Neutrophil (primary cell): ENCODE data around the gene DNAH1.

ENCODE experiments used
- H3K27ac ChIP-seq: fragments of 200-600 bp; sonication (generic); 2 replicates; pipeline ENCODE4 v1.5.1; 2016; ENCODE audit warnings: mild to moderate bottlenecking, moderate library complexity
- H3K27me3 ChIP-seq: fragments of 200-600 bp; sonication (generic); 2 replicates; pipeline ENCODE4 v1.6.0; 2016; ENCODE audit warnings: mild to moderate bottlenecking
- H3K36me3 ChIP-seq: fragments of 200-600 bp; sonication (generic); 2 replicates; pipeline ENCODE4 v1.5.1; 2017
- H3K4me1 ChIP-seq, 2 experiments: fragments of 200-600 bp in 1 of 2; sonication (generic) in 1 of 2; 1 replicate in 1 of 2; 2 replicates in 1 of 2; pipeline versions ENCODE4 v1.5.1 to v1.6.1; 2013 to 2016; ENCODE audit warnings: low read depth in 1 of 2, low read length in 1 of 2, mild to moderate bottlenecking in 1 of 2, moderate library complexity in 1 of 2; ENCODE audit not compliant: control insufficient read depth in 1 of 2, insufficient read depth in 1 of 2
- H3K4me3 ChIP-seq, 2 experiments: fragments of 200-600 bp in 1 of 2; sonication (generic) in 1 of 2; 1 replicate in 1 of 2; 2 replicates in 1 of 2; pipeline ENCODE4 v1.5.1; 2013 to 2016; ENCODE audit warnings: low read depth in 1 of 2, low read length in 1 of 2, mild to moderate bottlenecking in 1 of 2, moderate library complexity in 1 of 2
- H3K9me3 ChIP-seq: fragments of 200-600 bp; sonication (generic); 2 replicates; pipeline ENCODE4 v1.5.1; 2016
- TF ChIP-seq, protein P1 (sequence below): fragments of 200-600 bp; sonication (generic); IDR thresholded peaks from 2 replicates; pipeline ENCODE4 v1.5.1; 2016; ENCODE audit warnings: antibody characterized with exemption

The DNAH1 gene

DNA sequence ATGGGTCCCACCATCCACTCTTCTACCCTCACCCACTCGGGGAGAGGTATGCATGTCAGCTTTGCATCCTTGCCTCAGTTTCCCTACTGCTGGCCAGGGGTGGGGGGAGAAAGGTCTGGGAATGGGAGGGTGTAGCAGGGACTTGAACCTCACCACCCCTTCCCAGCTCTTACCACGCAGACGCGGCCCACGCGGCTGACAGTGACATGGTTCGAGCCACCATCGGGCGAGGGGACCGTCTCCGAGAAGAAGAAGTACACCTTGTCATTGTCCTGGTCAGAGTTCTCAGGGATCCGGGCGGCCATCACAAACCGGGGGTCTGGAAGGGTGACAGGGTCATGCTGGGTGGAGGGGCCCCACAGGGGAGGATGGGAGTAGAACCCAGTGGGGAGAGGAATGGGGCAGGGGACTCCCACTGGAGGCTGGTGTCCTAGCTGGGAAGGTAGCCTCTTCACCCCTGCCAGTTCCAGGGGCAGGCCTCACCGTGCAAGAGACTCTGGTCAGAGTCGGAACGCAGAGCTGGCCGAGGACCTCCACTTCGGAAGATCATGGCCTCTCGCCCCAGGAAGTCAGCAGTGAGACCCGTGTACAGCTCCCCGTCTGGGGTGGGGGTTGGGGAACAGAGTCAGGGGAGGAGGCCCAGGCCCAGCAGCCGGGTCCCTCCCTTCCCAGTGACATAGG lies 125.1 kb downstream of the DNAH1 start:
- Histone ChIP-seq H3K27me3 (no peaks in the 10 kb centered on the region), H3K4me1 (no peaks in the 10 kb centered on the region), H3K9me3 (no peaks in the 10 kb centered on the region), H3K27ac (no peak overlapping the region), H3K4me3 (no peak overlapping the region), H3K36me3 (no peaks in the 10 kb centered on the region)
- TF ChIP-seq, protein P1, sequence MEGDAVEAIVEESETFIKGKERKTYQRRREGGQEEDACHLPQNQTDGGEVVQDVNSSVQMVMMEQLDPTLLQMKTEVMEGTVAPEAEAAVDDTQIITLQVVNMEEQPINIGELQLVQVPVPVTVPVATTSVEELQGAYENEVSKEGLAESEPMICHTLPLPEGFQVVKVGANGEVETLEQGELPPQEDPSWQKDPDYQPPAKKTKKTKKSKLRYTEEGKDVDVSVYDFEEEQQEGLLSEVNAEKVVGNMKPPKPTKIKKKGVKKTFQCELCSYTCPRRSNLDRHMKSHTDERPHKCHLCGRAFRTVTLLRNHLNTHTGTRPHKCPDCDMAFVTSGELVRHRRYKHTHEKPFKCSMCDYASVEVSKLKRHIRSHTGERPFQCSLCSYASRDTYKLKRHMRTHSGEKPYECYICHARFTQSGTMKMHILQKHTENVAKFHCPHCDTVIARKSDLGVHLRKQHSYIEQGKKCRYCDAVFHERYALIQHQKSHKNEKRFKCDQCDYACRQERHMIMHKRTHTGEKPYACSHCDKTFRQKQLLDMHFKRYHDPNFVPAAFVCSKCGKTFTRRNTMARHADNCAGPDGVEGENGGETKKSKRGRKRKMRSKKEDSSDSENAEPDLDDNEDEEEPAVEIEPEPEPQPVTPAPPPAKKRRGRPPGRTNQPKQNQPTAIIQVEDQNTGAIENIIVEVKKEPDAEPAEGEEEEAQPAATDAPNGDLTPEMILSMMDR, result no peak

DNA sequence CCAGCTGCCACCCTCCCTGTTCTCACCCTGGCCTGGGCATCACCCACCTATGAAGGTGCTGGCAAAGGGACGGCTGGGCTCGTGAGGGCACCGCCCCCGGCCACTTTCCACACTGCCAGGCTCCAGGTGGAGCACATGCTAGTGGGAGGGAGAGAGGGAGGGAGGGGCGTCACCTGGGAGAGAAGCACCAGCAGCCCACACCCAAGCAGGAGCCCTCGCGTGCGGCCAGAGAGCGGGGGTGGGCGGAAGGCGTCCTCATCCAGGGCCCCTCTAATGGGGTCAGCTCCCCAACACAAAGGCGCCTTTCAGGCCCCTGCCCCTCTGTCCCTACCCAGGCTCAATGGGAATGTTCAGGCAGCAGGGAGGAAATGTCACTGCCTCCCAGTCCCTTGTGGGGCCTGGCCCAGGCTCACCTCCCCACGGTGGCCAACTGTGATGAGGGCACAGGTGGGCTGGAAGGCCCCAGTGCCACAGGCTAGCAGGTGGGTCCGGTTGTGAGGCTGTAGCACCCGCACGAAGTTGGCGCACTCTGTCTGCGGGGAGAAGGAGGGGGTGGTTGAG lies 125.7 kb downstream of the DNAH1 start:
- TF ChIP-seq, protein P1, result no peak
- Histone ChIP-seq H3K27me3 (no peaks in the 10 kb centered on the region), H3K27ac (no peak overlapping the region), H3K4me1 (no peaks in the 10 kb centered on the region), H3K4me3 (no peak overlapping the region), H3K9me3 (no peaks in the 10 kb centered on the region), H3K36me3 (no peaks in the 10 kb centered on the region)

DNA sequence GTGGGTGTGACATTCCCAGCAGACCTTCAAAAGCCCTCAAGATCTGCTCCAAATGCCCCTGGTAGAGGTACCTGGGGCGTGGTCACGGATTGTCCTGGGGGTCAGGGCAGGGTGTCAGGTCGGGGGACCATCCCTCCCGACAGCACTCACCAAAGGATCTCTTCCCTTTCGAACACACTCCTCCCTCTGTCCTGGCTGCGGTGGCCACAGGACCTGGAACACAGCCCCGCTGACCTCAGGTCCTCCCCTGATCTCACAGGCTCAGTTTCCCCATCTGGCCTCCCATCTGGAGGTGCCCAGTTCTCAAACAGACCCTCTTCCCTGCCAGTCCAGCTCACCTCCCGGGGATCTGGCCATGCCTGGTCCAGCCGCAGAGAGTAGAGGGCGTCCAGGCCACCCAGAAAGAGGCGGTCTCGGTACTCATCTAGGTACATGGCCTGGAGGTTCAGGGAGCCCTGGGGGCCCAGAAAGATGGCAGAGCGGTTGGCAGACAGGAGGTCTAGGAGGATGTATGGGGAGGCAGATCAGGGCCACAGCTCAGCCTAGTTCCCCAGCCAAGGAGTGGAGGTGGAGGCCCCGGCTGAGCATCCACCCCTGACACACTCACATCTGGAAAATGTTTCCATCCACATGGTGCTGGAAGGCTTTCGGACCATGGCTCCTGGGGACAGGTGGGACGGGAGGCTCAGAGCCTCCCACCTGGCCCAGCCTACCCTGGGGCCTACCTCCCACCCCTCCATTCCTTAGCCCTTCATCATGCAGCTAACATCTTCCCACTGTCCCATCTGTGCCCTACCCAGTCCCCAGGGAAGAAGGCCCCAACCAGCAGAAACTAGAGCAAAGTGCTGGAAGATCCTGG lies 126.5 kb downstream of the DNAH1 start:
- Histone ChIP-seq H3K4me1 (no peaks in the 10 kb centered on the region), H3K27me3 (no peaks in the 10 kb centered on the region), H3K9me3 (no peaks in the 10 kb centered on the region), H3K4me3 (no peak overlapping the region), H3K36me3 (no peaks in the 10 kb centered on the region), H3K27ac (no peak overlapping the region)
- TF ChIP-seq, protein P1, result no peak

DNA sequence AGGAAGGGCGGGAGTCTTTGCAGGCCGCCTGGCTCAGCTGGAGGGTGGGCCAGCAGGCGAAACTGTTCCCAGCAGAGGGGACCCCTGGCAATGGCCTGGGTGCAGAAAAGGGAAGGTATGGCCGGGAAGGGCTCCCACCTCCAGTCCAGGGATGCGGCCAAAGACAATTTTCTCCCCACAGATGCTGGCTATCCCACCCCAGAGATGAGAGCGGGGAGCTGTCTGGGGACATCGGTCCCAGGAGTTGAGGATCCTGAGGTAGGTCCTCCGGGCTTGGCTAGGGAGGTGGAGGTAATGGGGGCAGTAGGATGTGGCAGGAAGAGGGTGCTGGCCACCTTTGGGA lies 127.1 kb downstream of the DNAH1 start:
- TF ChIP-seq, protein P1, result no peak
- H3K4me1 ChIP-seq, result no peaks in the 10 kb centered on the region
- H3K9me3 ChIP-seq, result no peaks in the 10 kb centered on the region
- H3K27ac ChIP-seq, result no peak overlapping the region
- no peaks in the 10 kb centered on the region for H3K36me3 ChIP-seq
- H3K27me3 ChIP-seq, result no peaks in the 10 kb centered on the region
- no peak overlapping the region for H3K4me3 ChIP-seq

DNA sequence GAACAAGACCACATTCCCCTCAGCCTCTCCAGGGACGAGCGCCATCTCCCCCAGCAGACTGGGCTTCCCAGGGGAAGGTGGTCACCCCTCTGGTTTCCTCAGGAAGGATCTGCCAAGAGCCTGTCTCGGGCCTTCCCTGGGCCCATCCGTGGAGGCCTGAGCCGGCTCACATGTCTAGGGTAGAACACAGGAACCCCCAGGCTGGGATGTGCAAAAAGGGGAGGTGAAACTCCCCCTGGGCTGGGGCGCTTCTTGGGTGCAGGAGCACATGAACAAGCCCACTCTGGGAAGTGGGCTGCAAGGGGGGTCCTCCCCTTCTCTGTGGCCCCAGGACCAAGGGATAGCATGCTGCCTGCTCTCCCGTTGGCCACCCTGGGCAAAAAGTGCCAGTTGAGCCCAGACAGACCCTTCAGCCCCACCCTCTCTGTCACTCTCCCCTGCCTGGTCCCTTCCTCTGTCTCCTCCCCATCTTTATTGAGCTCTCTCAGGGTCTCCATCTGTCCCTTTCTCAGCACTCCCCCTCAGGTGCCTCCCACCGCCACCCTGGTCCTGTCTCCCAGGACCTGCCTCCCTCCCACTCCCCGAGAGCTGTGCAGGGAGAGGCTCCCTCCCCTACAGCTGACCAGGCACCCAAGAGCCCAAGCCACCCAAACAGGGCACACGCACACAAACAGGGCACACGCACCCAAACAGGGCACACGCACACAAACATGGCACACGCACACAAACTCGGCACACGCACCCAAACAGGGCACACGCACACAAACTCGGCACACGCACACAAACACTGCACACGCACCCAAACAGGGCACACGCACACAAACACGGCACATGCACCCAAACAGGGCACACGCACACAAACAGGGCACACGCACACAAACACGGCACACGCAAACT lies 127.9 kb downstream of the DNAH1 start:
- Histone ChIP-seq H3K9me3 (no peaks in the 10 kb centered on the region), H3K27me3 (no peaks in the 10 kb centered on the region), H3K36me3 (no peaks in the 10 kb centered on the region), H3K27ac (no peak overlapping the region), H3K4me3 (no peak overlapping the region), H3K4me1 (no peaks in the 10 kb centered on the region)
- TF ChIP-seq, protein P1, result no peak
